Suppressor macrophage treated with lipopolysaccharide for 4 hours (primary cell): ENCODE measurements around the gene PAX4.
"Not testable (repeated sequence)": the region's sequence is repeated elsewhere in the genome, so short reads cannot be mapped to it uniquely, and the experiment has no call there.

Experiments used
- DNase-seq: peaks from one replicate; pipeline ENCODE4 v3.0.0-alpha.2; 2020

PAX4 gene

DNA sequence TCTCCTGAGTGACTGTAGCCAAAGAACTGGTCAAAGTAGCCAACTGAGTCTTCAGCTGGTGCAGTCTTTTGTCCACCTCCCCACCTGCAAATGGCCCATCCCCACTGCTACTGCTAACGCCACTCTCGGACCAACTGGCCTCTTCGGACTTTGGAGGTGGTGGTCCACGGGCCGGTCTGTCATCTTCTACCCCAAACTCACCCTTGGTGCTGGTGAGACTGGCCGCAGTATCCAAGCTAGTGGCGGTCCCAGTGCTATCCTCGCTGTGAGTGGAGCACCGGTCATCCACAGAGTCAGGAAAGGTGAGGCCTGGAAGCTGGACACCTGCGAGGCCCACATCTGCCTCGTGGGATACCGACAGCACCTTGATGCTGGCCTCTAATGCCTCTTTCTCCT, 33.3 kb downstream of the PAX4 start:
- DNase-seq: no peak

DNA sequence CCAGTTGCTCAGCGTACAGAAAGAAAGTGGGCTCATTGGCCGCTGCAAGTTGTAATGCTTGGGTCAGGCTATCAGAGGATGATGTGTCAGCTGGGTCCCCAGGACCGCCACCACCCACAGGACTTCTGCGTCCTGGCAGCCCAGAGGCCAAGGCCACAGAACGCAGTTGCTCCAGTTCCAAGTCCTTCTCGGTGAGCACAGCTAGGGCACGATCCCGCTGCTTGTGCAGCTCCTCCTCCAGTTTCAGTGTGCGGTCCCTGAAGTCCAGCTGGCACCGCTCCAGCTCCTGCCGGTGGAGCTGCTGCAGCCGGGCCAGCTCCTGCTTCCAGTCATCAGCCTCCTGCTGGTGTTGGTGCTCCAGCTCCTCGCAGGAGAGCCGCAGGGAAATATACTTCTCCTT, 35.6 kb downstream of the PAX4 start:
- DNase-seq: no peak

DNA sequence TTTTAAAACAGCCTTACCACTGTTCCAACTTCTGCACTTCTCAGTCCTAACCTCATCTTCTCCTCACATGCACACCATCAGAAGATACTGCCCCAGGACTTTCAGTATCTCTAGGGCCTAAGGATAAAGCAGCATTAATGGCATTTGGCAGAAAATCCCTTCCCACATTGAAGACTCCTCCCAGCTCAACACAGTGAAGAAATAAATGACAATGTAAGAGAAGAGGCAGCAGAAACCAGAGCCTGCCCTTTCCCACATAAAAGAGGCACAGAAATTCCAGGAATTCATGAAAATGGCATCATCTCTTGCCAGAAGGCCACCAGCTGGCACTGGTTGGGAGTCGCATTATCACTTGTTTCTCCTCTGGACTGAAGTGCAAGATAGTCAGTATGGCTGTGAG, 36.2 kb downstream of the PAX4 start:
- no peak for DNase-seq

DNA sequence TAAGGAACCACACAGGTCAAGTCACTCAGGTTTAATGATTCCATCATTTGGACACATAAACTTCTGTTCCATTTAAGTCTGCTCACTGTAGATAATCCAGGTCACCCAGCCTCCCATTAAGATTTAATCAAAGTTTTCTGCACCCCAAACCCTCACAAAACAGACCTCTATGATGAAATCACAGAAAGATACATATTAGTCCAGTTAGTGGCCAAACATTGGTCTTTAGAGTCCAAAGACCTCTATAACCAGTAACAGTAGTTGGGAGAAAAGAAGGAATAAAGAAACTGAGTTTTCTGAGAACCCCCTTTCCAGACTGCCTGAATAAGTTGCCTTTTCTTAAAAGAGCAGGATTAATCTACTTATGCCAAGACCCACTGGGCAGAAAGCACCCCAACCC, 37.3 kb downstream of the PAX4 start:
- DNase-seq: no peak

DNA sequence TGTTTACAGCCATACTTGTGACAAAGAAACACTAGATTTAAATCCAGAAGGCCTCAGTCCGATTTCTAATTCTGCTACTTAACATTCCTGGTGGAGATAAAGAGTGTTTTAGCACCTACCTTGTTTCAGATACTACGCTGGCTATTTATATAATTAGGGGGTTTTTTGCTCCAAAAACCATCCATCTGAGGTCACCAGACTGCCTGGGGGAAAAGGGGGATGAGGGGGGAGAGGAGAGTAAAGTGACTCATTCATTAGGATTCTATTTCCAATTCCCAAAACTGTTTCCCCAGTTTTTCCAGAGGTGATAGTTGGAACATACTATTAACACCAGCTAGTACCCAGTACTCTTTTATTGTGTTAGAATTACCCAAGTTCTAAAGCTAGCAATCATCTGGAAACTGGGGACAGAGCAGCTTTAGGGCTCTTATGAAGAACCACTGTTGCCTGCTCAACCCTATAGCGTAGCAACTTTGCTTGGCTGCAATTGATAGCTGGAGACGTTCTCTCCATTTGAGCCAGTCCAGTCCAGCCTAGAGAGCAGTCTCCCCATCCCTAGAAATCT, 39.1 kb downstream of the PAX4 start:
- no peak for DNase-seq

DNA sequence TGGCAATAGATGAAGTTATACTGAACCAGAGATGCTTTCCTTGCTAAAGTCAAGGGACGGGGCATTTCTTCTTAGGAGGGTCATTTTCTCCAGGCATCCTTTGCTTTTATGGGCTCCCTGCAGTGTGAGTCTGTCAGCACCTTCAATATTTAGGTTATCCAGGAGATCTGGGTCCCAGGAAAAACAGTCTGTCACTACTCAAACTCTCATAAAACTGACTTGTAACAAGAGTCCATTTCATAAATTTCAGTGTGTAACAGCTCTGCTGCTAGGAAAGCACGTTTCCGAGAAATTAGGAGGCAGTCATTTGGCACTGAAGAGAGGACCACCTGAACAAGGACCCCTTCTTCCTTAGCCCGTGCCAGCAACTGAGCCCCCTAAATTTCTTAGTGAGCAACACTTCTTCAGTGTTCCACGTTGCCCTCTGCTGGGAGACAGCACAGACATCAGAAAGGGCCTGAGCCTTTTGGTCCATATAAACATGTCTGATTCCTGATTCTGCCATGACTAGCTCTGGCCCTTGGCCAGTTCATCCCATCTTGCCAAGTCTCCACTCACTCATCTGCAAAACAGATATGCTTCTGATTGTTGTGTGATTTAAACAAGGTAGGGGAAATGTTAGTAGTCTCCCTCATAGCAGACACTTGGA, 39.8 kb downstream of the PAX4 start:
- DNase-seq: no peak

DNA sequence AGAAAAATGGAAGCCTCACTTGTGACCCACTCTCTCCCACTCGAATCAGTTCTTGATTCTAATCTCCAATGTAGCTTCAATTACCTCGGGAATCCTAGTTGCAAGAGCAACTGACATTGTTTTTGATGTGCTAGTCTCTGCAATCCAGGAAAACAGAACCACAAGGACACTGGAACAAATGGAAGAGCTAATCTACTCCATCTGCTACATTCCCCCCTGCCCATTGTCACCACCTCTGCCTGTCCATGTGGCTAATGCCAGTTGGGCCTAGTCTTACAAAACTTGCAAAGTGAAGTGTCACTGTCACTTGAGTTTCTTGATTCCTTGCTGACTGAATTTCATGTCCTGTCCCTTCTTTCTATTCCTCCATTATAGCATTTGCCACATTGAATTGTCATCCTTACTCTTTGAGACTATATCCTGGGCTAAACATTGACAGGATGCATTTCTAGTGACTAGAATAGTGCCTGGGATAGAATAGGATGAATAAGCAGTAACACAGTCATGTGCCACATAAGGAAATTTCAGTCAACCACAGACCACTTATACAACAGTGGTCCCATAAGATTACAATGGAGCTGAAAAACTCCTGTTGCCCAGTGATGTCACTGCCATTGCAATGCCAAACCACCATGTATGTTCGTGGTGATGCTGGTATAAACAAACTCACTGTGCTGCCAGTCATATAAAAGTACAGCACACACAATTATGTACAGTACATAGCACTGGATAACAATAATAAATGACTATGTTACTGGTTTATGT, 46.0 kb downstream of the PAX4 start:
- DNase-seq: no peak

DNA sequence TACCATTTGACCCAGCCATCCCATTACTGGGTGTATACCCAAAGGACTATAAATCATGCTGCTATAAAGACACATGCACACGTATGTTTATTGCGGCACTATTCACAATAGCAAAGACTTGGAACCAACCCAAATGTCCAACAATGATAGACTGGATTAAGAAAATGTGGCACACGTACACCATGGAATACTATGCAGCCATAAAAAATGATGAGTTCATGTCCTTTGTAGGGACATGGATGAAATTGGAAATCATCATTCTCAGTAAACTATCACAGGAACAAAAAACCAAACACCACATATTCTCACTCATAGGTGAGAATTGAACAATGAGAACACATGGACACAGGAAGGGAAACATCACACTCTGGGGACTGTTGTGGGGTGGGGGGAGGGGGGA, 49.9 kb downstream of the PAX4 start:
- not testable (repeated sequence) for DNase-seq

DNA sequence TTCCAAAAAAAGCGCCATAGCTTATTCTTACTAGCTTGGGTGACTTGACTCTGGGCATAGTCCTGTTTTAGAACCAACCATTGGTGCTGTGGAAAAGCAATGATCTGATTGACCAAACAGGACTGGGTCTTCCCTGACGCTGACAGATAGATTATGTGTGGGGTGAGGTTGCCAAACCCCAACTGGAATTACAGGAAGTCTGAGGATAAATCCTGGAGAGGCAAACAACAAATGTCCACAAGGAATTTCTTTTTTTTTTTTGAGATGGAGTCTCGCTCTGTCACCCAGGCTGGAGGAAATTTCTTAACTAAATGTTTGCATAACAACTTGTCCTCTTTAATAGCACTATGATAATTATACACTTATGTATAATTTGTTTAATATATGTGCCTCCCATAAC, 51.7 kb downstream of the PAX4 start:
- no peak for DNase-seq
